HG03135 (cell line): ENCODE data around the gene EPN1.

Source experiments
- ATAC-seq: cut with Tn5 transposase; IDR thresholded peaks from one replicate; pipeline ENCODE4 v1.9.1; 2021; ENCODE audit warnings: mild to moderate bottlenecking, moderate library complexity; ENCODE audit not compliant: unreplicated experiment

Gene EPN1

GRCh38 chr19:55691561-55692481, 16.8 kb downstream of the EPN1 start:
- no peak for ATAC-seq

GRCh38 chr19:55692681-55693081, 17.7 kb downstream of the EPN1 start:
- ATAC-seq, result no peak

GRCh38 chr19:55693336-55693974, 18.4 kb downstream of the EPN1 start:
- no peak for ATAC-seq

- ATAC-seq, result no peak
These were observed 19.2 kb downstream of the EPN1 start for GRCh38 chr19:55694241-55694655.

- no peak for ATAC-seq
These were observed 19.8 kb downstream of the EPN1 start for GRCh38 chr19:55694656-55695491.

- ATAC-seq, result no peak
These were observed 20.7 kb downstream of the EPN1 start for GRCh38 chr19:55695511-55696290.

GRCh38 chr19:55696301-55697068, 21.5 kb downstream of the EPN1 start:
- no peak for ATAC-seq

- no peak for ATAC-seq
These were observed 22.0 kb downstream of the EPN1 start for GRCh38 chr19:55697069-55697440.

- no peak for ATAC-seq
These were observed 22.7 kb downstream of the EPN1 start for GRCh38 chr19:55697698-55698097.

GRCh38 chr19:55698256-55698655, 23.2 kb downstream of the EPN1 start:
- ATAC-seq, result no peak

- ATAC-seq, result no peak
These were observed 24.2 kb downstream of the EPN1 start for GRCh38 chr19:55699221-55699620.

GRCh38 chr19:55700813-55701212, 25.8 kb downstream of the EPN1 start:
- no peak for ATAC-seq

- ATAC-seq, result no peak
These were observed 27.2 kb downstream of the EPN1 start for GRCh38 chr19:55702131-55702627.

- ATAC-seq, result no peak
These were observed 28.8 kb downstream of the EPN1 start for GRCh38 chr19:55703790-55704215.

GRCh38 chr19:55704494-55705245, 29.6 kb downstream of the EPN1 start:
- ATAC-seq, result no peak

GRCh38 chr19:55705972-55706371, 30.9 kb downstream of the EPN1 start:
- no peak for ATAC-seq

- no peak for ATAC-seq
These were observed 36.7 kb downstream of the EPN1 start for GRCh38 chr19:55711719-55712118.

GRCh38 chr19:55712804-55713631, 38.0 kb downstream of the EPN1 start:
- ATAC-seq, result no peak
